CD4-positive, alpha-beta memory T cell (primary cell): Measurements from ENCODE around the gene UGGT2. TPM values are rescaled to one million over a fixed set of nuclear protein-coding genes. Genes with fewer than 3 reads are reported as not detected.
"Not testable (repeated sequence)": the region's sequence is repeated elsewhere in the genome, so short reads cannot be mapped to it uniquely, and the experiment has no call there.

Experiments
- CTCF ChIA-PET: fragments of 350-600 bp; sonication (Branson Sonifier 250); formaldehyde crosslinking; loops from one replicate; lab custom pipeline; 2021; ENCODE audit warnings: inconsistent platforms; ENCODE audit not compliant: partially characterized antibody; lab: Charles Lee
- POLR2A ChIA-PET: fragments of 350-600 bp; sonication (Branson Sonifier 250); formaldehyde crosslinking; loops from one replicate; lab custom pipeline; 2021; ENCODE audit not compliant: partially characterized antibody; lab: Charles Lee
- DNase-seq, 5 donors: peaks; one replicate each; pipeline versions ENCODE4 v3.0.0 to v3.0.0-alpha.2; 2020 to 2022; ENCODE audit warnings: mixed read lengths in 1 of 5
- H3K27ac ChIP-seq: one replicate; pipeline ENCODE4 v1.7.0; 2013; ENCODE audit warnings: low read depth, low read length
- H3K27me3 ChIP-seq: 2 replicates; pipeline ENCODE4 v1.7.0; 2013; ENCODE audit warnings: mild to moderate bottlenecking, low read length, moderate library complexity; ENCODE audit not compliant: insufficient read depth
- H3K36me3 ChIP-seq: 2 replicates; pipeline ENCODE4 v1.7.0; 2013; ENCODE audit warnings: mild to moderate bottlenecking, low read length, moderate library complexity; ENCODE audit not compliant: insufficient read depth
- H3K4me1 ChIP-seq: 2 replicates; pipeline ENCODE4 v1.7.0; 2013; ENCODE audit warnings: mild to moderate bottlenecking, low read length, moderate library complexity; ENCODE audit not compliant: insufficient read depth
- H3K4me3 ChIP-seq, 2 donors: one replicate each; pipeline ENCODE4 v1.7.0; 2013; ENCODE audit warnings: low read length in 2 of 2, mild to moderate bottlenecking in 1 of 2
- H3K9me3 ChIP-seq, 2 donors: one replicate each; pipeline ENCODE4 v1.7.0; 2013; ENCODE audit warnings: low read length in 2 of 2, control low read depth in 1 of 2; ENCODE audit not compliant: control insufficient read depth in 1 of 2
- H3K27ac Mint-ChIP-seq, 7 donors: one replicate each; pipeline ENCODE4 v1.8.0; 2020 to 2021; ENCODE audit warnings: mixed read lengths in 7 of 7, mild to moderate bottlenecking in 6 of 7, inconsistent platforms in 3 of 7, moderate library complexity in 3 of 7
- H3K27me3 Mint-ChIP-seq, 2 donors: one replicate each; pipeline ENCODE4 v1.8.0; 2020 to 2021; ENCODE audit warnings: mixed read lengths in 2 of 2
- H3K36me3 Mint-ChIP-seq, 2 donors: one replicate each; pipeline ENCODE4 v1.8.0; 2020 to 2021; ENCODE audit warnings: mixed read lengths in 2 of 2, inconsistent platforms in 1 of 2, mild to moderate bottlenecking in 1 of 2
- H3K4me1 Mint-ChIP-seq, 4 donors: one replicate each; pipeline ENCODE4 v1.8.0; 2020 to 2021; ENCODE audit warnings: mixed read lengths in 4 of 4, mild to moderate bottlenecking in 1 of 4
- H3K4me3 Mint-ChIP-seq, 8 donors: one replicate each; pipeline ENCODE4 v1.8.0; 2020 to 2021; ENCODE audit warnings: mixed read lengths in 8 of 8, mild to moderate bottlenecking in 7 of 8, moderate library complexity in 6 of 8, inconsistent platforms in 3 of 8
- H3K9me3 Mint-ChIP-seq, 8 donors: one replicate each; pipeline ENCODE4 v1.8.0; 2020 to 2021; ENCODE audit warnings: mixed read lengths in 8 of 8, mild to moderate bottlenecking in 5 of 8, inconsistent platforms in 3 of 8, moderate library complexity in 1 of 8
- intact Hi-C: fragments of 100-400 bp; cut with micrococcal nuclease; formaldehyde crosslinking; loops from one replicate; pipeline ENCODE4 v1.15.1; 2023
- polyA plus RNA-seq, 2 donors: library from polyadenylated mRNA; unstranded; fragments of 300-500 nt; fragmentation: Illumina TruSeq; gene quantifications; one replicate each; pipeline ENCODE4 v1.2.3, GENCODE V29; 2021
- total RNA-seq, 2 experiments: library from RNA; stranded (reverse); gene quantifications; one replicate each; pipeline ENCODE4 v1.2.3, GENCODE V29; 2021

Gene UGGT2
- total and polyA plus RNA-seq, 4 experiments from 2014 or later, result not detected

GRCh38 chr13:95800436-95800835 is 252.8 kb downstream of the UGGT2 start:
- H3K4me3 Mint-ChIP-seq, result no peak overlapping the region
- Histone ChIP-seq H3K4me1 (no peaks in the 10 kb centered on the region), H3K27ac (no peak overlapping the region), H3K27me3 (no peaks in the 10 kb centered on the region), H3K4me3 (no peak overlapping the region), H3K9me3 (no peaks in the 10 kb centered on the region), H3K36me3 (no peaks in the 10 kb centered on the region)
- H3K4me1 Mint-ChIP-seq, result peaks cover 0 to 1% (median 0%) of the 10 kb centered on the region in 4 donors
- peaks cover 0 to 13% (median 2%) of the 10 kb centered on the region in 8 donors for H3K9me3 Mint-ChIP-seq
- no peak overlapping the region for H3K27ac Mint-ChIP-seq
- no peaks in the 10 kb centered on the region for H3K36me3 Mint-ChIP-seq
- ChIA-PET CTCF (interaction anchor here (1.2 kb wide), 1 partner anchor 14 kb away, joined by 5 read pairs; no protein-coding TSS in a partner anchor), POLR2A (no interaction called here)
- intact Hi-C loops, result no loop called here
- peaks cover 1 to 8% of the 10 kb centered on the region in 2 donors for H3K27me3 Mint-ChIP-seq
- no peak for DNase-seq

DNA sequence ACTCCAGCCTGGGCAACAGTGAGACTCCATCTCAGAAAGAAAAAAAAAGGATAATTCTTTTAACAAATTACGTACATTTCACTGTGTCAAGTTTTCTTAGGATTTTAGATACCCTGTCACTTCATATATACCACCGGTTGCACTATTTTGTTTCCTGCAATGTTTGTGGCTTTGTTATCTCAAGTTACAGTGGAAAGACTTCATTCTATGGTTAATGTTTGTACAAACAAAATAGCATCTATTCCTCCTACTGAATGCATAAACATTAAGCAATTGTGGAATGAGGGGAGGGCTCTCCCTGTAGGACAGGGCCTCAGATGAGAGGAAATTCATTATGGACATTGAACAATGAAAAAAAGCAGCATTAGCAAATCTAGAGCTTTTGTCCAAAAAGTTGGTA is 256.2 kb downstream of the UGGT2 start:
- Histone ChIP-seq H3K9me3 (no peaks in the 10 kb centered on the region), H3K4me1 (no peaks in the 10 kb centered on the region), H3K27ac (no peak overlapping the region), H3K36me3 (peaks cover 3% of the 10 kb centered on the region), H3K4me3 (no peak overlapping the region), H3K27me3 (no peaks in the 10 kb centered on the region)
- no peak for DNase-seq
- ChIA-PET POLR2A (no interaction called here), CTCF (interaction anchor here (0.6 kb wide), 1 partner anchor 259 kb away, joined by 4 read pairs; no protein-coding TSS in a partner anchor)
- peak overlapping the region in 2 of 7 donors; percentile 2 to 25 for H3K27ac Mint-ChIP-seq
- peaks cover 23 to 27% of the 10 kb centered on the region in 2 donors for H3K36me3 Mint-ChIP-seq
- H3K27me3 Mint-ChIP-seq, result no peaks in the 10 kb centered on the region
- H3K9me3 Mint-ChIP-seq, result no peaks in the 10 kb centered on the region
- H3K4me1 Mint-ChIP-seq, result peaks cover 0 to 1% (median 0%) of the 10 kb centered on the region in 4 donors
- intact Hi-C loops, result no loop called here
- H3K4me3 Mint-ChIP-seq, result no peak overlapping the region

DNA sequence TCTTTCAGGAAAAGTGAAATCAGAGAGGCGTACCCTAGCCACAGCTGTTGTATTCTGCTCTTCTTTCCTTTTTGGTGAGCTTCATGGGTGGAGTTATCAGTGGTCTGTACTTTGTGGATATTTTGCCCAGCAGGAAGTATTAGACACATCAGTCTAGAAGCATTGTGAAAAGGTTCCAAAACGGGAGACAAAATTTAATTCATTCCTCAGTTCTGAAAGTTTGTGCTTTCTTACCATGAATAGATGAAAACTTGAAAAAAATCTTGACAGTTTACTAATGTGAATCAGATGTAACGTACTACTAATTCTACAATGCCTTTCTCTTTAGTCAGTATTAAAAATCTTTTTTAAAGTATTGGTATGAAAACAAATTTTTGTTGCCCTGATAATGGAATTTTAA is 259.4 kb downstream of the UGGT2 start:
- Mint-ChIP-seq H3K27ac (no peak overlapping the region), H3K4me1 (peaks cover 0 to 1% (median 0%) of the 10 kb centered on the region in 4 donors), H3K27me3 (no peaks in the 10 kb centered on the region), H3K9me3 (peaks cover 0 to 6% (median under 1%) of the 10 kb centered on the region in 8 donors), H3K36me3 (peaks cover 54 to 56% of the 10 kb centered on the region in 2 donors), H3K4me3 (no peak overlapping the region)
- CTCF ChIA-PET, result no interaction called here
- intact Hi-C loops, result no loop called here
- H3K4me3 ChIP-seq, result no peak overlapping the region
- POLR2A ChIA-PET, result no interaction called here
- H3K36me3 ChIP-seq, result peaks cover 21% of the 10 kb centered on the region
- no peaks in the 10 kb centered on the region for H3K27me3 ChIP-seq
- no peak for DNase-seq
- H3K27ac ChIP-seq, result no peak overlapping the region
- no peaks in the 10 kb centered on the region for H3K9me3 ChIP-seq
- H3K4me1 ChIP-seq, result no peaks in the 10 kb centered on the region

- no peaks in the 10 kb centered on the region for H3K4me1 ChIP-seq
- H3K27ac Mint-ChIP-seq, result no peak overlapping the region
- no peaks in the 10 kb centered on the region for H3K27me3 ChIP-seq
- DNase-seq, result no peak
- H3K4me3 Mint-ChIP-seq, result no peak overlapping the region
- H3K4me1 Mint-ChIP-seq, result peaks cover 0 to 1% (median 0%) of the 10 kb centered on the region in 4 donors
- intact Hi-C loops, result no loop called here
- H3K9me3 ChIP-seq, result no peaks in the 10 kb centered on the region
- peaks cover 61 to 63% of the 10 kb centered on the region in 2 donors for H3K36me3 Mint-ChIP-seq
- H3K27me3 Mint-ChIP-seq, result no peaks in the 10 kb centered on the region
- peaks cover 0 to 7% (median 2%) of the 10 kb centered on the region in 8 donors for H3K9me3 Mint-ChIP-seq
- no peak overlapping the region for H3K4me3 ChIP-seq
- H3K27ac ChIP-seq, result no peak overlapping the region
- peaks cover 21% of the 10 kb centered on the region for H3K36me3 ChIP-seq
- ChIA-PET POLR2A (no interaction called here), CTCF (no interaction called here)
Observed at GRCh38 chr13:95793018-95793555, 260.1 kb downstream of the UGGT2 start.

DNA sequence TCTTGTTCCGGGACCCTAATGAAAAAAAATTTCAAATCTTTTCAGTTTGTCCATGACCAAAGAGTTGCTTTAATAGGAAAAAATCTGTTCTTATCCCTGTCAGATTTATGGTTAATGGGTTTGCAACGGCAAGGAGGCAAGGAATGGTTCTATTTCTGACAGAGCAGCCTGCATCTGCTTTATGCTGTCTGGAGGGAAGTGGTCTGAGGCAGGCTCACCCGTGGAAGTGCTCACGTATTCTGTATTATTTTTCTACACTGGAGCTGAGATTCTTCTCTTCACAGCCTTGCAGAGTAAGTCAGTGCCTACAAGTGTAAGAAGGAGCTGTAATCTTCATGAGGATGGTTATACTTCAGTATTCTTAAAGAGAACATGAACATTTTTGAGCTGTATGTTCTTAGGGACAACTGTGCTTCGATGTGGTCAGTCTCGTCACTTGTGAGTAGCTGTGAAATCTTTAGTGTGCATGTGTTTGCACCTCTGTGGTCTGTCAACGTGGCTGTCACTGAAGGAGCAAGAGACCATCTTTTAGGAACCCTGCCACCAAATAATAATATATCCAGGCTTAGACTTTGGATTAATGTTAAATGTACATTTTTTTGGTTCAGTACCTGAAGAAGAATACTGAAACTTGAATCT is 262.0 kb downstream of the UGGT2 start:
- POLR2A ChIA-PET, result no interaction called here
- peaks cover 79 to 82% of the 10 kb centered on the region in 2 donors for H3K36me3 Mint-ChIP-seq
- H3K4me3 Mint-ChIP-seq, result no peak overlapping the region
- peaks cover 0 to 7% (median 2%) of the 10 kb centered on the region in 8 donors for H3K9me3 Mint-ChIP-seq
- H3K36me3 ChIP-seq, result peaks cover 32% of the 10 kb centered on the region
- H3K27ac ChIP-seq, result no peak overlapping the region
- CTCF ChIA-PET, result no interaction called here
- no peaks in the 10 kb centered on the region for H3K4me1 ChIP-seq
- no peaks in the 10 kb centered on the region for H3K4me1 Mint-ChIP-seq
- H3K4me3 ChIP-seq, result no peak overlapping the region
- H3K27me3 ChIP-seq, result no peaks in the 10 kb centered on the region
- intact Hi-C loops, result no loop called here
- H3K27ac Mint-ChIP-seq, result no peak overlapping the region
- no peak for DNase-seq
- H3K27me3 Mint-ChIP-seq, result no peaks in the 10 kb centered on the region
- H3K9me3 ChIP-seq, result no peaks in the 10 kb centered on the region

GRCh38 chr13:95789315-95789714 is 263.9 kb downstream of the UGGT2 start:
- H3K9me3 ChIP-seq, H3K4me1 ChIP-seq, H3K9me3 Mint-ChIP-seq, H3K4me1 Mint-ChIP-seq, H3K27me3 ChIP-seq, H3K27ac ChIP-seq, CTCF ChIA-PET, POLR2A ChIA-PET, H3K27ac Mint-ChIP-seq, H3K4me3 Mint-ChIP-seq, H3K4me3 ChIP-seq, H3K27me3 Mint-ChIP-seq, DNase-seq, intact Hi-C loops: not testable (repeated sequence)
- peaks cover 86% of the 10 kb centered on the region in 2 donors for H3K36me3 Mint-ChIP-seq
- peaks cover 36% of the 10 kb centered on the region for H3K36me3 ChIP-seq

DNA sequence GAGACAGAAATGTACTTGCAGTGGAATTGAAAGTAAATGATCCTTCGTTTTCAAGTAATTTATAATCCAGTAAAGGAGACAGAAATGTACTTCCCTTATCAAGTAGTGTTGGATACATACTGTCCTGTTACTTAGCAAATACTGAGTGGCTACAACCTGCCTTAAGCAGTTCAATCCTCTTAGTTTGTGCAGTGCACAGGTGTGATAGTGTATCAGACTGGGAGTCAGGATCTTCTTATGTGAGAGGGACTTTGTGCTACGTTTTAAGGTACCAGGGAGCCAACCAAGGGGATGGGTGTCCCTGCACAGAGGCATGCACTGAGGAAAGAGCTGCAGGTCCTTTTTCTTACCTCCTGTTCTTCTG is 265.1 kb downstream of the UGGT2 start:
- Histone ChIP-seq H3K9me3 (no peaks in the 10 kb centered on the region), H3K4me3 (no peak overlapping the region), H3K27ac (no peak overlapping the region), H3K36me3 (peaks cover 36% of the 10 kb centered on the region), H3K27me3 (no peaks in the 10 kb centered on the region), H3K4me1 (no peaks in the 10 kb centered on the region)
- peaks cover 76 to 84% of the 10 kb centered on the region in 2 donors for H3K36me3 Mint-ChIP-seq
- no peak overlapping the region for H3K4me3 Mint-ChIP-seq
- DNase-seq, result no peak
- no peak overlapping the region for H3K27ac Mint-ChIP-seq
- peaks cover 0 to 5% (median 0%) of the 10 kb centered on the region in 4 donors for H3K4me1 Mint-ChIP-seq
- CTCF ChIA-PET, result interaction anchor here (1.2 kb wide), 1 partner anchor 46 kb away, joined by 3 read pairs; no protein-coding TSS in a partner anchor
- H3K9me3 Mint-ChIP-seq, result peaks cover 0 to 7% (median 2%) of the 10 kb centered on the region in 8 donors
- intact Hi-C loops, result no loop called here
- no peaks in the 10 kb centered on the region for H3K27me3 Mint-ChIP-seq
- POLR2A ChIA-PET, result interaction anchor here (0.6 kb wide), 1 partner anchor 546 kb away, joined by 4 read pairs; no protein-coding TSS in a partner anchor
